CD4-positive, alpha-beta T cell (primary cell): ENCODE measurements around the gene MTNR1A. TPM values are rescaled to one million over a fixed set of nuclear protein-coding genes. Genes with fewer than 3 reads are reported as not detected.

ENCODE experiments used
- ATAC-seq: fragments of 200-7000 bp; cut with Tn5 transposase; one replicate; pipeline ENCODE4 v1.10.0; 2022; ENCODE audit warnings: mild to moderate bottlenecking; ENCODE audit not compliant: poor library complexity
- CTCF ChIA-PET: fragments of 350-600 bp; sonication (Branson Sonifier 250); formaldehyde crosslinking; loops from one replicate; lab custom pipeline; 2021; ENCODE audit warnings: antibody characterized with exemption, inconsistent platforms; lab: Charles Lee
- POLR2A ChIA-PET: fragments of 350-600 bp; sonication (Branson Sonifier 250); formaldehyde crosslinking; loops from one replicate; lab custom pipeline; 2021; ENCODE audit warnings: antibody characterized with exemption, inconsistent platforms; lab: Charles Lee
- DNase-seq, 14 experiments: peaks; one replicate each; pipeline ENCODE4 v3.0.0-alpha.2; 2013 to 2020; ENCODE audit warnings: mixed read lengths in 2 of 14
- H3K27ac ChIP-seq, 2 donors: one replicate each; pipeline versions ENCODE4 v1.5.1 to v1.7.0; 2013; ENCODE audit warnings: low read length in 2 of 2, low read depth in 1 of 2, mild to moderate bottlenecking in 1 of 2
- H3K27me3 ChIP-seq, 2 experiments: 1 replicate in 1 of 2; 2 replicates in 1 of 2; pipeline versions ENCODE4 v1.6.1 to v1.7.0; 2013; ENCODE audit warnings: low read length in 2 of 2, control low read depth in 1 of 2, mild to moderate bottlenecking in 1 of 2, moderate library complexity in 1 of 2; ENCODE audit not compliant: insufficient read depth in 2 of 2, control insufficient read depth in 1 of 2
- H3K36me3 ChIP-seq: one replicate; pipeline ENCODE4 v1.6.1; 2013; ENCODE audit warnings: low read length, control low read depth; ENCODE audit not compliant: insufficient read depth
- H3K4me1 ChIP-seq: one replicate; pipeline ENCODE4 v1.6.1; 2013; ENCODE audit warnings: low read length, control low read depth; ENCODE audit not compliant: insufficient read depth
- H3K4me3 ChIP-seq: one replicate; pipeline ENCODE4 v1.5.1; 2013; ENCODE audit warnings: mild to moderate bottlenecking, low read length, moderate library complexity
- H3K9me3 ChIP-seq, 2 experiments: 1 replicate in 1 of 2; 2 replicates in 1 of 2; pipeline versions ENCODE4 v1.6.1 to v1.7.0; 2013; ENCODE audit warnings: low read length in 2 of 2, mild to moderate bottlenecking in 2 of 2, control low read depth in 1 of 2, moderate library complexity in 1 of 2; ENCODE audit not compliant: control insufficient read depth in 1 of 2, insufficient read depth in 1 of 2
- H3K27ac Mint-ChIP-seq: one replicate; pipeline ENCODE4 v1.8.0; 2020; ENCODE audit warnings: mixed read lengths
- H3K27me3 Mint-ChIP-seq: one replicate; pipeline ENCODE4 v1.8.0; 2021; ENCODE audit warnings: mixed read lengths
- H3K36me3 Mint-ChIP-seq: one replicate; pipeline ENCODE4 v1.8.0; 2021; ENCODE audit warnings: low read depth, mixed read lengths
- H3K4me1 Mint-ChIP-seq: one replicate; pipeline ENCODE4 v1.8.0; 2021; ENCODE audit warnings: low read depth, mixed read lengths
- H3K4me3 Mint-ChIP-seq: one replicate; pipeline ENCODE4 v1.8.0; 2020; ENCODE audit warnings: mild to moderate bottlenecking, mixed read lengths
- H3K9me3 Mint-ChIP-seq: one replicate; pipeline ENCODE4 v1.8.0; 2020; ENCODE audit warnings: mixed read lengths
- CTCF ChIP-seq: fragments of 200-600 bp; IDR thresholded peaks from one replicate; pipeline ENCODE4 v1.8.0; 2022; ENCODE audit warnings: antibody characterized with exemption, mild to moderate bottlenecking
- intact Hi-C, 2 experiments: fragments of 100-400 bp; cut with DNase I in 1 of 2; cut with micrococcal nuclease in 1 of 2; formaldehyde crosslinking; loops; one replicate each; pipeline versions ENCODE4 v1.15.1 to v1.9.0; 2023 to 2025; cut with DNase I, micrococcal nuclease
- total RNA-seq, 174 experiments: library from RNA in 2 of 174; stranded (reverse) in 2 of 174; gene quantifications; one replicate each; pipeline ENCODE4 v1.2.3 and lab custom pipeline; 2021 to 2026

The MTNR1A gene
- total RNA-seq, 2 experiments from 2014 or later: not detected

GRCh38 chr4:186557061-186557460 is 1.7 kb upstream of the MTNR1A start:
- Mint-ChIP-seq H3K4me1 (no peaks in the 10 kb centered on the region), H3K36me3 (no peaks in the 10 kb centered on the region), H3K27me3 (peaks cover 32% of the 10 kb centered on the region), H3K9me3 (no peaks in the 10 kb centered on the region), H3K27ac (no peak overlapping the region), H3K4me3 (no peak overlapping the region)
- H3K4me1 ChIP-seq: no peaks in the 10 kb centered on the region
- H3K27ac ChIP-seq: no peak overlapping the region
- DNase-seq (no peak), ATAC-seq (no peak)
- H3K9me3 ChIP-seq: peaks cover 0 to 7% of the 10 kb centered on the region in 2 experiments
- CTCF ChIA-PET: interaction anchor here (0.5 kb wide), 1 partner anchor 1983 kb away, joined by 3 read pairs; no protein-coding TSS in a partner anchor
- H3K4me3 ChIP-seq: no peak overlapping the region
- no peak for TF ChIP-seq CTCF
- peaks cover 13 to 22% of the 10 kb centered on the region in 2 experiments for H3K27me3 ChIP-seq
- POLR2A ChIA-PET: no interaction called here
- intact Hi-C loops: no loop called here
- H3K36me3 ChIP-seq: no peaks in the 10 kb centered on the region

- CTCF ChIA-PET: no interaction called here
- intact Hi-C loops: no loop called here
- Mint-ChIP-seq H3K27ac (no peak overlapping the region), H3K27me3 (peaks cover 37% of the 10 kb centered on the region), H3K36me3 (no peaks in the 10 kb centered on the region), H3K9me3 (no peaks in the 10 kb centered on the region), H3K4me3 (no peak overlapping the region), H3K4me1 (no peaks in the 10 kb centered on the region)
- Histone ChIP-seq H3K4me1 (no peaks in the 10 kb centered on the region), H3K36me3 (no peaks in the 10 kb centered on the region), H3K27me3 (peaks cover 13 to 22% of the 10 kb centered on the region in 2 experiments), H3K27ac (no peak overlapping the region), H3K4me3 (no peak overlapping the region), H3K9me3 (peaks cover 0 to 7% of the 10 kb centered on the region in 2 experiments)
- TF ChIP-seq CTCF: no peak
- POLR2A ChIA-PET: no interaction called here
- no peak for ATAC-seq
- DNase-seq: no peak
Measured at GRCh38 chr4:186554539-186554913, 841 bp downstream of the MTNR1A start.

DNA sequence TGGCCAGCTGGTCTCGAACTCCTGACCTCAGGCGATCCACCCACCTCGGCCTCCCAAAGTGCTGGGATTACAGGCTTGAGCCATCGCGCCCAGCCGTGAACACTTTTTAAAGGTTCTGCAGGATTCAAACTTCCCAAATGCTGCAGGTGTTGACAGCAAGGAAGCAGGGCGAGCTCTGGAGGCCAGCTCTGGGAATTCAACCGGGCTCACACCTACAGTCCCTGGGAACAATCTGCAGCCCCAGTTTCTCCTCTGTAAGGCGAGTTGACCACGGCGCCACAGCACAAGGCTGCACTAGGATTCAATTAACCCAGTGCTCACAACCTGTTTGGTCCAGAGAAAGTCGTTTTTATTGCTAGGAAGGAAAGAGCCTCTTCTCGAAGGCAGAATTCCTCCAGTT is 1.6 kb downstream of the MTNR1A start:
- no peaks in the 10 kb centered on the region for H3K36me3 ChIP-seq
- ATAC-seq (no peak), DNase-seq (no peak)
- H3K4me3 ChIP-seq: no peak overlapping the region
- ChIA-PET POLR2A (no interaction called here), CTCF (no interaction called here)
- H3K27ac ChIP-seq: no peak overlapping the region
- H3K9me3 Mint-ChIP-seq: no peaks in the 10 kb centered on the region
- peaks cover 13 to 22% of the 10 kb centered on the region in 2 experiments for H3K27me3 ChIP-seq
- no peak overlapping the region for H3K4me3 Mint-ChIP-seq
- no peaks in the 10 kb centered on the region for H3K36me3 Mint-ChIP-seq
- peaks cover 37% of the 10 kb centered on the region for H3K27me3 Mint-ChIP-seq
- TF ChIP-seq CTCF: no peak
- no peak overlapping the region for H3K27ac Mint-ChIP-seq
- no peaks in the 10 kb centered on the region for H3K4me1 Mint-ChIP-seq
- no peaks in the 10 kb centered on the region for H3K4me1 ChIP-seq
- peaks cover 0 to 7% of the 10 kb centered on the region in 2 experiments for H3K9me3 ChIP-seq
- intact Hi-C loops: no loop called here
